Right lobe of liver (tissue), 6 donors: ENCODE measurements around the gene SPCS1. TPM values are rescaled to one million over a fixed set of nuclear protein-coding genes. Genes with fewer than 3 reads are reported as not detected.
A peak's percentile ranks its signal among the peaks of the same experiment; 100 is the strongest.

Experiments used
- ATAC-seq, 4 donors: fragments of 200-7000 bp; cut with Tn5 transposase; one replicate each; pipeline ENCODE4 v1.9.1; 2020; ENCODE audit warnings: mild to moderate bottlenecking in 4 of 4, moderate library complexity in 4 of 4
- DNase-seq, 3 donors: peaks; one replicate each; pipeline ENCODE4 v3.0.0-alpha.2; 2020
- H3K27ac ChIP-seq, 3 donors: fragments of 200-600 bp; one replicate each; pipeline ENCODE4 v1.8.0; 2022
- H3K27me3 ChIP-seq, 2 donors: fragments of 200-600 bp; one replicate each; pipeline ENCODE4 v1.8.0; 2022
- H3K36me3 ChIP-seq, 4 donors: fragments of 200-600 bp; sonication (generic) in 1 of 4; one replicate each; pipeline versions ENCODE4 v1.5.1 to v1.8.0; 2017 to 2022; ENCODE audit warnings: control low read depth in 1 of 4
- H3K4me1 ChIP-seq, 4 donors: fragments of 200-600 bp; sonication (generic) in 1 of 4; one replicate each; pipeline versions ENCODE4 v1.5.1 to v1.8.0; 2017 to 2022; ENCODE audit warnings: control low read depth in 1 of 4
- H3K4me3 ChIP-seq, 3 donors: fragments of 200-600 bp; one replicate each; pipeline ENCODE4 v1.8.0; 2022
- H3K9me3 ChIP-seq, 4 donors: fragments of 200-600 bp; sonication (generic) in 1 of 4; one replicate each; pipeline versions ENCODE4 v1.5.1 to v1.8.0; 2017 to 2022; ENCODE audit warnings: control low read depth in 1 of 4
- CTCF ChIP-seq, 4 donors: fragments of 200-600 bp in 3 of 4; fragments of 450-650 bp in 1 of 4; IDR thresholded peaks; one replicate each; pipeline versions ENCODE4 v1.5.1 to v1.8.0; 2016 to 2022; ENCODE audit warnings: antibody characterized with exemption in 4 of 4, mild to moderate bottlenecking in 2 of 4
- POLR2A ChIP-seq: fragments of 450-650 bp; IDR thresholded peaks from one replicate; pipeline ENCODE4 v1.6.1; 2017; ENCODE audit warnings: antibody characterized with exemption, mild to moderate bottlenecking
- WGBS: methylation state at CpG from one replicate; pipeline ENCODE4 v1.1.6; 2018; ENCODE audit warnings: low coverage, low lambda C conversion rate; ENCODE audit not compliant: insufficient coverage; ENCODE audit errors: missing lambda C conversion rate; 5-methylcytosine and 5-hydroxymethylcytosine counted together
- intact Hi-C, 2 donors: fragments of 100-400 bp; cut with DNase I; formaldehyde crosslinking; loops; one replicate each; pipeline versions ENCODE4 v1.11.2 to v1.14.1; 2022
- total RNA-seq, 6 experiments: library from RNA; depleted of rRNA in 2 of 6; stranded (reverse); fragments of >200 nt in 2 of 6; fragmentation: NEBNext Ultra II Directional in 3 of 6; extraction: Animal tissue kit (Norgen Biotek cat#: 25700) in 3 of 6; gene quantifications; one replicate each; pipeline versions ENCODE4 v1.1.0 to v1.2.4, GENCODE V29; 2016 to 2023
- donor health status: DM: no; HTN: yes; CAD: no.
- donor health status: DM: no; HTN: no; CAD: no.
- donor health status: DM: no; HTN: no; CAD: no.
- donor health status: DM: no; HTN: yes; CAD: no.
- donor health status: DM: no; HTN: yes; CAD: no.

SPCS1 gene
- total RNA-seq, 6 experiments from 2014 or later: 60.7 to 193 (median 94.1) TPM

GRCh38 chr3:52696830-52697631 is 8.9 kb upstream of the SPCS1 start:
- Histone ChIP-seq H3K4me3 (no peak overlapping the region), H3K36me3 (peaks cover 24 to 71% (median 44%) of the 10 kb centered on the region in 4 donors), H3K27ac (no peak overlapping the region), H3K27me3 (no peaks in the 10 kb centered on the region), H3K4me1 (no peaks in the 10 kb centered on the region), H3K9me3 (no peaks in the 10 kb centered on the region)
- TF ChIP-seq CTCF (IDR thresholded peaks at IDR 0.05): no peak
- no peak for TF ChIP-seq POLR2A
- 70% methylated on average over 2 of the region's 2 CpGs for WGBS
- ATAC-seq: no peak
- intact Hi-C loops: no loop called here
- no peak for DNase-seq

- peaks cover 19 to 66% (median 40%) of the 10 kb centered on the region in 4 donors for H3K36me3 ChIP-seq
- ATAC-seq (no peak), DNase-seq (no peak)
- intact Hi-C loops: no loop called here
- no peaks in the 10 kb centered on the region for H3K9me3 ChIP-seq
- no peak overlapping the region for H3K27ac ChIP-seq
- WGBS: 84% methylated on average over 4 of the region's 4 CpGs
- H3K4me3 ChIP-seq: no peak overlapping the region
- no peaks in the 10 kb centered on the region for H3K27me3 ChIP-seq
- no peak for TF ChIP-seq POLR2A
- TF ChIP-seq CTCF (IDR thresholded peaks at IDR 0.05): no peak
- peaks cover 0 to 3% (median 0%) of the 10 kb centered on the region in 4 donors for H3K4me1 ChIP-seq
Measured at GRCh38 chr3:52697632-52697965, 8.3 kb upstream of the SPCS1 start.

- intact Hi-C loops: no loop called here
- TF ChIP-seq POLR2A: no peak
- no peak for TF ChIP-seq CTCF (IDR thresholded peaks at IDR 0.05)
- peaks cover 0 to 32% (median 11%) of the 10 kb centered on the region in 4 donors for H3K4me1 ChIP-seq
- no peaks in the 10 kb centered on the region for H3K9me3 ChIP-seq
- no peak for ATAC-seq
- peaks cover 0 to 16% (median 8%) of the 10 kb centered on the region in 4 donors for H3K36me3 ChIP-seq
- H3K4me3 ChIP-seq: no peak overlapping the region
- no peak for DNase-seq
- 67% methylated on average over 5 of the region's 7 CpGs for WGBS
- no peaks in the 10 kb centered on the region for H3K27me3 ChIP-seq
- H3K27ac ChIP-seq: peak overlapping the region in 1 of 3 donors; percentile 82
Measured at GRCh38 chr3:52703341-52703740, 2.6 kb upstream of the SPCS1 start.

- peak overlapping the region; percentile 89 to 95 (median 91) for H3K4me3 ChIP-seq
- no peaks in the 10 kb centered on the region for H3K9me3 ChIP-seq
- intact Hi-C loops: no loop called here
- peak overlapping the region; percentile 66 to 82 (median 66) for H3K27ac ChIP-seq
- peak; percentile 47 to 76 (median 69) for ATAC-seq
- TF ChIP-seq POLR2A (no peak), CTCF (IDR thresholded peaks at IDR 0.05) (no peak)
- DNase-seq: peak; percentile 30 to 91 (median 82)
- WGBS: 2% methylated on average over 11 of the region's 22 CpGs
- H3K36me3 ChIP-seq: peaks cover 0 to 11% (median 4%) of the 10 kb centered on the region in 4 donors
- no peaks in the 10 kb centered on the region for H3K27me3 ChIP-seq
- peaks cover 0 to 32% (median 11%) of the 10 kb centered on the region in 4 donors for H3K4me1 ChIP-seq
Measured at GRCh38 chr3:52704611-52705437, 1.1 kb upstream of the SPCS1 start.
